Transverse colon (tissue), 4 donors: ENCODE data around the gene OXNAD1. TPM values are rescaled to one million over a fixed set of nuclear protein-coding genes. Genes with fewer than 3 reads are reported as not detected.

Source experiments
- DNase-seq: peaks from one replicate; pipeline ENCODE4 v3.0.0-alpha.2; 2019
- H3K27ac ChIP-seq, 4 donors: fragments of 200-600 bp; sonication (generic); 2 replicates each; pipeline ENCODE4 v1.5.1; 2016 to 2018; ENCODE audit warnings: inconsistent platforms in 4 of 4
- H3K27me3 ChIP-seq: fragments of 200-600 bp; sonication (generic); 2 replicates; pipeline ENCODE4 v1.5.1; 2017; ENCODE audit warnings: inconsistent platforms
- H3K36me3 ChIP-seq, 4 donors: fragments of 200-600 bp; sonication (generic); 2 replicates each; pipeline ENCODE4 v1.5.1; 2017 to 2019; ENCODE audit warnings: inconsistent platforms in 4 of 4
- H3K4me1 ChIP-seq, 4 donors: fragments of 200-600 bp; sonication (generic); 2 replicates each; pipeline ENCODE4 v1.5.1; 2017 to 2020; ENCODE audit warnings: inconsistent platforms in 4 of 4
- H3K4me3 ChIP-seq, 4 donors: fragments of 200-600 bp; sonication (generic); 1 replicate in 1 of 4; 2 replicates in 3 of 4; pipeline versions ENCODE4 v1.5.1 to v1.6.1; 2017 to 2019; ENCODE audit warnings: inconsistent platforms in 4 of 4
- H3K9me3 ChIP-seq, 2 donors: fragments of 200-600 bp; sonication (generic); 2 replicates each; pipeline ENCODE4 v1.5.1; 2017 to 2019; ENCODE audit warnings: inconsistent platforms in 2 of 2
- EP300 ChIP-seq: sonication (generic); formaldehyde crosslinking; IDR thresholded peaks from one replicate; pipeline ENCODE4 v1.6.1; 2017; ENCODE audit warnings: antibody characterized with exemption, low read depth
- POLR2A ChIP-seq: fragments of 450-650 bp; IDR thresholded peaks from one replicate; pipeline ENCODE4 v1.6.1; 2016; ENCODE audit warnings: antibody characterized with exemption, mild to moderate bottlenecking, moderate library complexity
- POLR2AphosphoS5 ChIP-seq, 3 donors: sonication (generic); formaldehyde crosslinking; IDR thresholded peaks; one replicate each; pipeline ENCODE4 v1.6.1; 2016; ENCODE audit warnings: antibody characterized with exemption in 3 of 3
- WGBS, 2 donors: methylation state at CpG; one replicate each; pipeline ENCODE4 v1.1.5; 2018; ENCODE audit warnings: low coverage in 1 of 2; 5-methylcytosine and 5-hydroxymethylcytosine counted together
- in situ Hi-C, 4 donors: fragments of 200-750 bp; cut with MboI; loops; one replicate each; pipeline versions ENCODE4 v1.15.0 to v1.15.1; 2017; ENCODE audit warnings: low sequenced_read_pairs in 3 of 4, low pct_ligation_motif_present in 1 of 4, low pct_unique_long_range_greater_than_20kb in 1 of 4
- intact Hi-C: fragments of 100-400 bp; cut with DNase I; formaldehyde crosslinking; loops from one replicate; pipeline ENCODE4 v1.15.1; 2023; ENCODE audit warnings: low total_unique reads
- total RNA-seq, 4 donors: library from RNA; depleted of rRNA; stranded (reverse); fragments of >200 nt; gene quantifications; one replicate each; pipeline ENCODE4 v1.1.0, GENCODE V29; 2016
- TF ChIP-seq, protein P1 (sequence below), 5 experiments: fragments of 200-600 bp in 3 of 5; fragments of 450-650 bp in 2 of 5; sonication (generic) in 3 of 5; IDR thresholded peaks; 1 replicate in 2 of 5; 2 replicates in 3 of 5; pipeline ENCODE4 v1.5.1; 2016 to 2017; ENCODE audit warnings: antibody characterized with exemption in 5 of 5, inconsistent platforms in 3 of 5, mild to moderate bottlenecking in 2 of 5, moderate library complexity in 1 of 5

Gene OXNAD1
- total RNA-seq, 4 donors from 2014 or later = 20.6 to 91.1 (median 40.0) TPM

DNA sequence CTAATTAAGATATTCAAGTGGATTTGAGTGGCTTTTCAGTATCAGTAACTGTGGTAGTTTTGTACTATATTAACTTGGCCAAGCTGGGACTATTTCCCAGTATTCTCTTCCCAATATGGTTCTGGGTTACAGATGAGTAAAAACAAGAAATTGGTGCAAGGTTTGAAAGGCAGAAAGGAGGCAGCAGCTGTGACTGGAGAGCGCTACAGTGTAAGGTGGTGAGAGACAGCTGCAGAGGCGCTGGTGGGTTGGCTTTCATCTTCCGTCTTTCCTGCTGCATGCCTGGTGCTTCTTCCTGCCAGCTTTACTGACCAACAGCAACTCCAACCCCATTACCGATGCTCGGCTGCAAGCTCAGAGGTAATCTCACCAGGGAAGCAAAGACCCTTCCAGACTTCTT is 10.1 kb upstream of the OXNAD1 start:
- Histone ChIP-seq H3K9me3 (no peaks in the 10 kb centered on the region), H3K27me3 (no peaks in the 10 kb centered on the region), H3K36me3 (peaks cover 0 to 9% (median under 1%) of the 10 kb centered on the region in 4 donors), H3K4me3 (no peak overlapping the region), H3K27ac (no peak overlapping the region), H3K4me1 (peaks cover 0 to 9% (median 0%) of the 10 kb centered on the region in 4 donors)
- 82 to 86% methylated on average over 1 to 5 of the region's 5 CpGs for WGBS, 2 donors
- intact Hi-C loops = no loop called here
- in situ Hi-C loops = loop anchor here in 2 of 4 donors (25.0 kb wide), 3 partner anchors 443 to 1043 kb away; partner anchors contain the start of gene CAPN7 (in 1 of the 2)
- no peak for DNase-seq
- TF ChIP-seq POLR2A = no peak
- TF ChIP-seq EP300 = no peak
- TF ChIP-seq POLR2AphosphoS5 (IDR thresholded peaks at IDR 0.05) = no peak
- TF ChIP-seq, protein P1, sequence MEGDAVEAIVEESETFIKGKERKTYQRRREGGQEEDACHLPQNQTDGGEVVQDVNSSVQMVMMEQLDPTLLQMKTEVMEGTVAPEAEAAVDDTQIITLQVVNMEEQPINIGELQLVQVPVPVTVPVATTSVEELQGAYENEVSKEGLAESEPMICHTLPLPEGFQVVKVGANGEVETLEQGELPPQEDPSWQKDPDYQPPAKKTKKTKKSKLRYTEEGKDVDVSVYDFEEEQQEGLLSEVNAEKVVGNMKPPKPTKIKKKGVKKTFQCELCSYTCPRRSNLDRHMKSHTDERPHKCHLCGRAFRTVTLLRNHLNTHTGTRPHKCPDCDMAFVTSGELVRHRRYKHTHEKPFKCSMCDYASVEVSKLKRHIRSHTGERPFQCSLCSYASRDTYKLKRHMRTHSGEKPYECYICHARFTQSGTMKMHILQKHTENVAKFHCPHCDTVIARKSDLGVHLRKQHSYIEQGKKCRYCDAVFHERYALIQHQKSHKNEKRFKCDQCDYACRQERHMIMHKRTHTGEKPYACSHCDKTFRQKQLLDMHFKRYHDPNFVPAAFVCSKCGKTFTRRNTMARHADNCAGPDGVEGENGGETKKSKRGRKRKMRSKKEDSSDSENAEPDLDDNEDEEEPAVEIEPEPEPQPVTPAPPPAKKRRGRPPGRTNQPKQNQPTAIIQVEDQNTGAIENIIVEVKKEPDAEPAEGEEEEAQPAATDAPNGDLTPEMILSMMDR (IDR thresholded peaks at IDR 0.05) = no peak

DNA sequence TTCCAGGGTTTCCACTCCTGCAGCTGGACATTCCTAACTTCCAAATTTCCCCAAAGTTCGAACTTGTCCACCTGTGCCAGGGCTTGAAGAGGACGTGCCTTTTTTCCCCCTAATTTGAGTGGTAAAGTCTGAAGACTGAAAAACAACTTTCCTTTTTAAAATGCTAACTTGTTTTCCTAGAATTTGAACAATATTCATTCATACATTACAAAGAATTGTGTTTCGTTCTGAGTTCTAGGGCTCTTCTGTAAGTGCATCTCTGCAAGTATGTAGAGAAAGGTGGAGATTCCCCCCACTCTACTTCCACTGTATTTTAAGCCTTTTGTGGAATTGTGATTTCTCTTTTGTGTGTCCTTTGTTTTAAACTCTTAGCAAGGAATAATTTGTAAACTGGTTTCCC is 9.7 kb upstream of the OXNAD1 start:
- in situ Hi-C loops = loop anchor here in 2 of 4 donors (25.0 kb wide), 3 partner anchors 443 to 1043 kb away; partner anchors contain the start of gene CAPN7 (in 1 of the 2)
- peaks cover 0 to 13% (median 3%) of the 10 kb centered on the region in 4 donors for H3K36me3 ChIP-seq
- no peak overlapping the region for H3K4me3 ChIP-seq
- 66 to 74% methylated on average over 2 to 3 of the region's 3 CpGs for WGBS, 2 donors
- no peaks in the 10 kb centered on the region for H3K27me3 ChIP-seq
- intact Hi-C loops = no loop called here
- H3K4me1 ChIP-seq = peaks cover 0 to 9% (median 0%) of the 10 kb centered on the region in 4 donors
- no peak for DNase-seq
- no peak for TF ChIP-seq POLR2AphosphoS5 (IDR thresholded peaks at IDR 0.05)
- TF ChIP-seq POLR2A = no peak
- TF ChIP-seq, protein P1 (IDR thresholded peaks at IDR 0.05) = no peak
- no peak for TF ChIP-seq EP300
- H3K27ac ChIP-seq = no peak overlapping the region
- H3K9me3 ChIP-seq = no peaks in the 10 kb centered on the region

DNA sequence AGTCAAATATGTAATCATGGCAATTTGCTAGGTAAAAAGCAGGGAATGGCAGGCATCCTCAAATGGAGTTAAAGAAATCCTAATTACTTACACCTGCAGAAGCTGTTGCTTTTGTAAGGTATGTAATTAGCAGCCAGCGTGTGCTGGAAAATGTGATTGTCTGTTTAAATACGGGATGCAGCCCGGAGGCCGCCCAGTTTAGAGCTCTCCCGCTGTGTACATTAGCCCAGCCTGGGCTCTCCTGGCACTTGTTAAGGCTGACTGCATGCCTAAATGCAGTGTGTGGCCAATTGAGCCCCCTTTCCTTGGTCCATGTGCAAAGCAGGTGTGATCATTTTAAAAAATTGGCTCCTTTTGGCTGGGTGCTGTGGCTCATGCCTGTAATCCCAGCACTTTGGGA is 9.3 kb upstream of the OXNAD1 start:
- in situ Hi-C loops = loop anchor here in 2 of 4 donors (25.0 kb wide), 3 partner anchors 443 to 1043 kb away; partner anchors contain the start of gene CAPN7 (in 1 of the 2)

DNA sequence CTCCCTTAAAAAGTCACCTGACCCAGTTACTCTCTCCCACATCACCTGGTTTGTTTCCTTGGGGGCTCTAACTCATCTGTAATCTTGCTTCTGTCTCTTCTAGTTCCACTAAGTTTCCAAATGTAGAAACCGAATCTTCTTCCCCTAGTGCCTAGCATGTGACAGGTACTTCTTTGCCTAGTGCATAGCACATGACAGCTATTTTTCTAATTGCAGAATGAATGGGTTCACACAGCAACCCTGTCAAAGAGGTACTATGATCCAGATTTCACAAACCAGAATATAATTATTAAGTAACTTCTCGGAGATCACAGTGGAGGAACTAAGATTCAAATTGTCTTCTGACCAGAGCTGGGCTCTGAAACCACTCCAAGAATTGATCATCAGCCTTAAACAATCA is 7.7 kb upstream of the OXNAD1 start:
- 46 to 88% methylated on average over 2 of the region's 2 CpGs for WGBS, 2 donors
- DNase-seq = no peak
- Histone ChIP-seq H3K27ac (no peak overlapping the region), H3K9me3 (no peaks in the 10 kb centered on the region), H3K36me3 (peaks cover 0 to 15% (median 3%) of the 10 kb centered on the region in 4 donors), H3K27me3 (no peaks in the 10 kb centered on the region), H3K4me3 (no peak overlapping the region), H3K4me1 (peaks cover 0 to 11% (median 0%) of the 10 kb centered on the region in 4 donors)
- intact Hi-C loops = no loop called here
- TF ChIP-seq POLR2AphosphoS5 (IDR thresholded peaks at IDR 0.05) (no peak), EP300 (no peak), POLR2A (no peak)
- TF ChIP-seq, protein P1 (IDR thresholded peaks at IDR 0.05) = no peak
- in situ Hi-C loops = loop anchor here in 2 of 4 donors (25.0 kb wide), 3 partner anchors 445 to 1045 kb away; partner anchors contain the start of gene CAPN7 (in 1 of the 2)

More for the DNA sequence above, 9.3 kb upstream of the OXNAD1 start:
- Histone ChIP-seq H3K27ac (no peak overlapping the region), H3K4me1 (peaks cover 0 to 9% (median 0%) of the 10 kb centered on the region in 4 donors), H3K27me3 (no peaks in the 10 kb centered on the region), H3K4me3 (no peak overlapping the region), H3K36me3 (peaks cover 0 to 15% (median 3%) of the 10 kb centered on the region in 4 donors), H3K9me3 (no peaks in the 10 kb centered on the region)
- TF ChIP-seq EP300 = no peak
- TF ChIP-seq POLR2AphosphoS5 (IDR thresholded peaks at IDR 0.05) = no peak
- TF ChIP-seq POLR2A = no peak
- TF ChIP-seq, protein P1 (IDR thresholded peaks at IDR 0.05) = no peak
- intact Hi-C loops = no loop called here
- 98 to 100% methylated on average over 1 to 5 of the region's 5 CpGs for WGBS, 2 donors
- DNase-seq = no peak
